ENCODE data around the gene TMEM163.
"Not testable (repeated sequence)": the region's sequence is repeated elsewhere in the genome, so short reads cannot be mapped to it uniquely, and the experiment has no call there.

Gene TMEM163

DNA sequence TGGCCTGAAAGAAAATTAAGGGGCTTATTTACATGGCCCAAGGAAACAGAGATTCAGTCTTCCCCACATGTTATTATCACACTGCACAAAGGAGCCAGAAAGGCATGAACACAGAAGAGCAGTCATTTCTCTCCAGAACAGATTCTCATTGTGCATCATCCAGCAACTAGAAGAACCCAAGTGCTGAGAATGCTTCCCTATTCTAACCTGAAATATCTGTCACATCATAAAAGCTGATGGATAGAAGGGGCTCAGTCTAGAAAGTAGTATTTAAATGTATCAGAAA is 145.8 kb downstream of the TMEM163 start:
- no peak for DNase-seq

GRCh38 chr2:134572314-134573084 is 146.3 kb downstream of the TMEM163 start:
- DNase-seq: no peak

DNA sequence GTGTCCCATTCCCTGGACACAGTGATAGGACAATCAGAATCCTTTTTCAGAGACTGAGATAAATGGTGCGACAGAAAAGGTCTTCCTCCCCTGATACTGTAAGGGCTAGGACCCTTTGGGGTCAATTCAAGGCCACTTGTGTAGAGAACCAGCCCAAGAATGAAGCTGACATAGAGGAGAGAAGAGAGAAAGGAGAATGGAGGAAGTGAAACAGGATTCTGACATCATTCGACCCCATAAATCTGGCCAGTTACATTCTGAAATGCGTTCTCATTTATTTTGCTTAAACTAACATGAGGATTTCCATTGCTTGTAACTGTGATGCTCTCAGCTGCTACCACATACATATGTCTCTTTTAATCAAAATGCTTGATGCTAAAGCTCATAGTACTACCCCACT is 148.1 kb downstream of the TMEM163 start:
- no peak for DNase-seq

- DNase-seq: no peak
Measured at GRCh38 chr2:134568413-134568812, 150.4 kb downstream of the TMEM163 start.

GRCh38 chr2:134567666-134568065 is 151.1 kb downstream of the TMEM163 start:
- DNase-seq: no peak

- DNase-seq: not testable (repeated sequence)
Measured at GRCh38 chr2:134564955-134565354, 153.8 kb downstream of the TMEM163 start.

GRCh38 chr2:134564549-134564948 is 154.3 kb downstream of the TMEM163 start:
- no peak for DNase-seq

DNA sequence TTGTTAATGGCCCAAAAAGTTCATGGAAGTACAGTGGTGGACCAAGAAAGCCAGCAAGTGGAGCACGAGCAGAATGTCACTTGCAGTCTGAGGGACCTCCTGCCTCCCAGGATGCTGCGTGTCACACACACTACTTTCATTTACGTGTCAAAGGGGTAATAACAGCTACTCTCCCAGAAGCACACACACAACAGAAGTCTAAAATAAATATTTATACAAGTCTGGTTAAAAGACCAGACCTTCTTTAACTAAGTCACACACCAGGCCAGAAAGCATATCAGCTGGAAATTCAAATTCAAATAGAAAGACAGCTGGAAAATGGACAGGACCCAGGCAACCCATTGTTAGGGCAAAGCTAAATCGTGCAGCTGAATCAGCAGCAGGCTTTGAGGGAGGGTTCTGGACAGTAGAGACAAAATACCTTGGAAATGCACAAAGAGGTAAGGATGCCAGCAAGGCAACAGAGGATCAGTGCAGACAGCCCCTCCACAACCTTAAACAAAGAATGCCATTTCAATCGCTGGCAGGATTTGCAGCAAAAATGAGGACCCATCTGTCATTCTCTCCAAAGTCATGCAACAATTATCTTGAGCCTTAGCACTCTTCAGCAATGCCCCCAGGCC is 160.5 kb downstream of the TMEM163 start:
- DNase-seq: no peak

DNA sequence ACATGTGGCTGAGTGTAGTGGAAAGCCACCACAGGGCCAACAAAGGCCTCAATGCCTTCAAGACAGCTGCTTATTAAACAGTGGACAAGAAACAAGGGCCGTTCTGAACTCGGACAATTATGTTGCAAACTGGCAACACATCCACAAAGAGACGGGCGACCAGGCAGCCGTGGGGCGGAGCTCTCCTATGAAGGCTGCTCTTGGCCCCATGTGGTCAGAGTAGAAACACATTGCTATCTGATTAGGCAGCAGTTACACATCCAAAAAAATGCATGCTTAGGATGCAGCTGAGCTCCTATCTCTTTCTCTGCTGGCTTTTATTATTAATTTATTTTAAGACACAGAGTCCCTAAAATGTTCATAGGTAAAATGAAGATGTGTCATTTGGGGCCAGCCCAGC is 163.4 kb downstream of the TMEM163 start:
- DNase-seq: no peak

- DNase-seq: no peak
Measured at GRCh38 chr2:134553657-134554056, 165.1 kb downstream of the TMEM163 start.

DNA sequence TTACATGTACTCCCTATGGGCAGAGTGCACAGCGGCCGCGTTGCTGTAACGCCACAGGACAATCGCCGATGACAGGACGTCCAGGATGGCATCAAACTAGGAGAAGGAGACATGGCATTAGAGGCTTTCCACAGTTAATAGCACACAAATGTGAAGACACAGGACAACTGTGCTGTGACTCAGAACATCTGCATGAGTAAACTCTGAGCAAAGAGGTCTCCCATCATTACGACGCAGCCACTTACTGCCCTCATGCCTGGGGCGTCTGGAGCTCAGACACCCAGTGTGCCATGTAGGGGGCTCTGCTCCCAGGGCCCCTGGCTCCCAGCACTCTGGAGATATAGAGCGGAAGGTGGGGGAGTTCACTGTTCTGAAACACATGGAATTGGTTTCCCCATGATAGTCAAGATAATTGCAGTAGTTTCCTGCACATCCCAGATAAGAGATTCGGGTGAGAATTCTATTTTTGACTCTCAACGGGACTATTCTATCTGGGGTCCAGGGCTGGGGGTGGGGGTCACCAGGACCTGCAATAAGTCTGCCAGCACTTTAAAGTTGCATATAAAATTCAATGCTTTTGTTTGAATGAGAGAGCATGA is 168.1 kb downstream of the TMEM163 start:
- DNase-seq: no peak

DNA sequence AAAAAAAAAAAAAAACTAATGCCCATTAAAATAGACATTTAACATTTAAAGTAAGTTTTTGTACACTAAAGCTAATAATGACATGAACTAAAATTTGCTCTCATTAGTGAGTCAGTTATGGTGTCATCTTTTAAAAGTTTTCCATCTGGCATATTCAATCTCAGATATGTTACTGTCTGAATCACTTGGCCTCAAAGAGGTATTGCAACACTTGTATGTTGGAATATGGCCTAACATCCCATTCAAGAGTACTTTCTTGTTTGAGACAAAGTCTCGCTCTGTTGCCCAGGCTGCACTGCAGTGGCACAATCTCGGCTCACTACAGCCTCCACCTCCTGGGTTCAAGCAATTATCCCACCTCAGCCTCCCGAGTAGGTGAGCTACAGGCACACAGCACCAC is 169.7 kb downstream of the TMEM163 start:
- DNase-seq: no peak

DNA sequence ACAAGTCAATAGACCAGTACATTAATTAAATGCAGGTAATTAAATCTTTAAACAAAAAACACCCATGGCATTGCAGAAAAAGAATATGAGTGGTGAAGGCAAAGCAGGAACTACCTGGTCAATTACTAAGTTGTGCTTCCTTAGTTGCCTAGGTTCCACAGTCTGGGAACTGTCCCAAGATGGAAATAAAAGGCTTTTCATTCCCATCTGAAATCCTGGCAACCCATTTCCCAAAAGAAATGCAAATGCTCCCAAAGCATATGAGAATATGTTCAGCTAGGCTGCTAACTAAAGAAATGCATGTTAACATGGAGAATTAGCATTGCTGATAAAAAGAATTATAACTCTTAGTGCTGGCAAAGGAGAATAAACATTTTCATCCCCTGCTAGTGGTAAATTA is 177.8 kb downstream of the TMEM163 start:
- no peak for DNase-seq

DNA sequence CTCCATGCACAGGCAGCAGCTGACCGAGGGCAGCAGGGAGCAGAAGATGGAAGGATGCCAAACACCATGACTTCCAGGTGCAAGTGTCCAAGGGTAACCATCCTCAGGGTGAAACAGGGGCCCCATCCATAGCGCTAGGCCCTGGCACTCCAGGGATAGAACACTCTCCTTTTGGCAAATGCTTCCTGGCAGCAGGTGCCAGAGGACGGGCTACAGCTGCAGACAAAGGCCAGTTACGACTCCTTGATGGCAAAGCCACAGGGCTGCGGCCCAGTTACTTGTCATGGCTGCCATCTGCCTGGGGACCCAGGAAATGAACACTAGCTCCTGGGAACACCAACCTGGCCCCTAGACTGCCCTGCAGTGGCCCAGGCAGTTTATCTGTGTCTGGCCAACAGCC is 178.8 kb downstream of the TMEM163 start:
- no peak for DNase-seq

DNA sequence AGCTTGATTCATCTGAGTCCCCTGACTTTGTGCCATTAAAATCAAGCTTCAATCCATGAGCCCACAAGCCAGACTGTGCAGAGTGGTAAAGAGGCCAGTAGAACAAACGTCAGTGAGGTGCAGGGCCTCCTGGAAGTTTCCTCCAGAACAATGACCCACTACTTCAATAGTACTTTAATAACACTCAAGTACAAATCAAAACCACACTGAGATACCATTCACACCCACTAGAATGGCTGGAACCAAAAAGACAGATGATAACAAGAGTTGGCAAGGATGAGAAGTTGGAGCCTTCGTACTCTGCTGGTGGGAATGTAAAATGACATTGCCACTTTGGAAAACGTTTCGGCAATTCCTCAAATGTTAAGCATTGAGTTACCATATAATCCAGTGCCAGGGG is 181.1 kb downstream of the TMEM163 start:
- no peak for DNase-seq

- DNase-seq: no peak
Measured at GRCh38 chr2:134537121-134537520, 181.7 kb downstream of the TMEM163 start.

DNA sequence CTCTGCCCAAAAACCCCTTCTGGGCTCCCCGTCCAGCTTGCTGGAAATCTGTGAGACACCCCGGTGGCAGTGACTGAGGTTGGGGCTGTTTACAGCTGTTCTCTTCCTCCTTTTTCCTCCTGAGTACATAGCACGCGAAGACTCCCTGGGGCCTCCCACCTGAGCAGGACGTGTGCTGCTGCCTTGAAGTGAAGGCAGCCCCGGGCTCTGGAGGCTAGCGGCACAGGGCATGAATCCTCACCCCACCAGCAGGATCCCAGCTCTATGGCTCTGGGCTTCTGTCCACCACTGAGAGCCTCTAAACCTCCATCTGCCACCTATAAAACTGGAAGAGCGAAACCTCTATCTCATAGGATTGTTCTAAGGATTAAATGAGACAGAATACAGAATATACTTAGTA is 182.5 kb downstream of the TMEM163 start:
- DNase-seq: no peak

DNA sequence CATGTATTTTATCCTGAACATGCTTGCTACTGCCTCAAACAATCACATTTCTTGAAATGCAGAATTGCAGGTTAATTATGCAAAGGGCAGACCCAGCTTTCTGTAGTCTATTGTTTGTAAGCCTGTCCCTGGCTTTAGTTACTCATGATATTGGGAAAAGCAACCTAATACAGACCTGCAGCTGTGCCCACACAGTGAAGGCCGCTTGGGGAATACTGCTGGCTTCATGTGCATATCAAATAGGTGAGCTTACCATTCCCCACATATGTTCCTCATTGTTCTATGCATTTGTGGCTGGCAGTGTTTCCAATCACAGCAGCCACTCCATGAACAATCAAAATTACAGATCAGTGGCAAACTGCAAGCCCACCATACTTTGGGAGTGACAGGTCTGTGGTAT is 186.3 kb downstream of the TMEM163 start:
- no peak for DNase-seq

GRCh38 chr2:134527381-134527780 is 191.4 kb downstream of the TMEM163 start:
- DNase-seq: peak; percentile 52

- no peak for DNase-seq
Measured at GRCh38 chr2:134522496-134523455, 196.0 kb downstream of the TMEM163 start.

- no peak for DNase-seq
Measured at GRCh38 chr2:134518101-134518500, 200.7 kb downstream of the TMEM163 start.

DNA sequence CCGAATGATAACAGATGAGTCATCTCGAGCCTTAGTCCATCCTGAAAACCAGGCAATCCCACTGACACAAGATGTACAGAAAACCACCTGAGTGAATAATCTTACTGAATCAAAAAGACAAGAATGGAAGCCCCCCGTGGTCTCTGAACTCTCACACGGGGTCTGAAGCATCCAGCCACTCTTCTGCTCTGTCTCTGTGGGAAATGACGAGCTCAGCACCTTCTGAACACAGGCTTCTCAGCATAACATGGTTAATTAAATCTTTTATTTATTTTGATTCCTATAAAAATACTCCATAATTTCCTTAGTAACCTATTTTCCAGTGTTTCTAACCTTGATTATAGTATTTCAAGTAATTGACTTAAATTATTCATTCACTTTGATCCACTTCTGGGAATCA is 203.7 kb downstream of the TMEM163 start:
- no peak for DNase-seq

- DNase-seq: no peak
Measured at GRCh38 chr2:134513465-134513804, 205.4 kb downstream of the TMEM163 start.

All from femur (tissue), 1 donor.